Measurements from ENCODE around the gene ACSL3. TPM values are rescaled to one million over a fixed set of nuclear protein-coding genes. Genes with fewer than 3 reads are reported as not detected.

ACSL3 gene
- total RNA-seq, 1 experiment from 2014 or later: 100 TPM

DNA sequence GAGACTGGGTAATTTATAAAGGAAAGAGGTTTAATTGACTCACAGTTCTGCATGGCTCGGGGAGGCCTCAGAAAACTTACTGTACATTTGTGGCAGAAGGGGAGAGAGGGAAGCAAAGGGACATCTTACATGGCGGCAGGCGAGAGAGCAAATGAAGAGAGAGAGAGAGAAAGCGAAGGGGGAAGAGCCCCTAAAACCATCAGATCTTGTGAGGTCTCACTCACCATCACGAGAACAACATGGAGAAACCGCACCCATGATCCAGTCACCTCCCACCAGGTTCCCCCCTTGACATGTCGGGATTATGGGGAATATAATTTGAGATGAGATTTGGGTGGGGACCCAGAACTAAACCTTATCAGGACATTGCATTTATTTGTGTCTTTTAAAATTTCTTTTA lies 75.9 kb downstream of the ACSL3 start:
- no peak overlapping the region for H3K27ac Mint-ChIP-seq
- ChIA-PET CTCF (no interaction called here), POLR2A (no interaction called here)
- H3K9me3 Mint-ChIP-seq: peaks cover 23% of the 10 kb centered on the region
- H3K4me3 Mint-ChIP-seq: no peak overlapping the region
- TF ChIP-seq, protein P1, sequence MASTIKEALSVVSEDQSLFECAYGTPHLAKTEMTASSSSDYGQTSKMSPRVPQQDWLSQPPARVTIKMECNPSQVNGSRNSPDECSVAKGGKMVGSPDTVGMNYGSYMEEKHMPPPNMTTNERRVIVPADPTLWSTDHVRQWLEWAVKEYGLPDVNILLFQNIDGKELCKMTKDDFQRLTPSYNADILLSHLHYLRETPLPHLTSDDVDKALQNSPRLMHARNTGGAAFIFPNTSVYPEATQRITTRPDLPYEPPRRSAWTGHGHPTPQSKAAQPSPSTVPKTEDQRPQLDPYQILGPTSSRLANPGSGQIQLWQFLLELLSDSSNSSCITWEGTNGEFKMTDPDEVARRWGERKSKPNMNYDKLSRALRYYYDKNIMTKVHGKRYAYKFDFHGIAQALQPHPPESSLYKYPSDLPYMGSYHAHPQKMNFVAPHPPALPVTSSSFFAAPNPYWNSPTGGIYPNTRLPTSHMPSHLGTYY (CRISPR knock-in tag; IDR thresholded peaks at IDR 0.05): no peak
- TF ChIP-seq KAT7 (CRISPR knock-in tag; IDR thresholded peaks at IDR 0.05; ENCODE audit: borderline replicate concordance): no peak
- no peak for TF ChIP-seq NFE2L1 (CRISPR knock-in tag; IDR thresholded peaks at IDR 0.05)
- TF ChIP-seq, protein P2, sequence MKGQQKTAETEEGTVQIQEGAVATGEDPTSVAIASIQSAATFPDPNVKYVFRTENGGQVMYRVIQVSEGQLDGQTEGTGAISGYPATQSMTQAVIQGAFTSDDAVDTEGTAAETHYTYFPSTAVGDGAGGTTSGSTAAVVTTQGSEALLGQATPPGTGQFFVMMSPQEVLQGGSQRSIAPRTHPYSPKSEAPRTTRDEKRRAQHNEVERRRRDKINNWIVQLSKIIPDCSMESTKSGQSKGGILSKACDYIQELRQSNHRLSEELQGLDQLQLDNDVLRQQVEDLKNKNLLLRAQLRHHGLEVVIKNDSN (CRISPR knock-in tag; IDR thresholded peaks at IDR 0.05): no peak
- no peak for TF ChIP-seq CBFB (CRISPR knock-in tag; IDR thresholded peaks at IDR 0.05; ENCODE audit: low read depth)
- TF ChIP-seq, protein P3, sequence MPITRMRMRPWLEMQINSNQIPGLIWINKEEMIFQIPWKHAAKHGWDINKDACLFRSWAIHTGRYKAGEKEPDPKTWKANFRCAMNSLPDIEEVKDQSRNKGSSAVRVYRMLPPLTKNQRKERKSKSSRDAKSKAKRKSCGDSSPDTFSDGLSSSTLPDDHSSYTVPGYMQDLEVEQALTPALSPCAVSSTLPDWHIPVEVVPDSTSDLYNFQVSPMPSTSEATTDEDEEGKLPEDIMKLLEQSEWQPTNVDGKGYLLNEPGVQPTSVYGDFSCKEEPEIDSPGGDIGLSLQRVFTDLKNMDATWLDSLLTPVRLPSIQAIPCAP (CRISPR knock-in tag; IDR thresholded peaks at IDR 0.05): no peak
- TF ChIP-seq, protein P4, sequence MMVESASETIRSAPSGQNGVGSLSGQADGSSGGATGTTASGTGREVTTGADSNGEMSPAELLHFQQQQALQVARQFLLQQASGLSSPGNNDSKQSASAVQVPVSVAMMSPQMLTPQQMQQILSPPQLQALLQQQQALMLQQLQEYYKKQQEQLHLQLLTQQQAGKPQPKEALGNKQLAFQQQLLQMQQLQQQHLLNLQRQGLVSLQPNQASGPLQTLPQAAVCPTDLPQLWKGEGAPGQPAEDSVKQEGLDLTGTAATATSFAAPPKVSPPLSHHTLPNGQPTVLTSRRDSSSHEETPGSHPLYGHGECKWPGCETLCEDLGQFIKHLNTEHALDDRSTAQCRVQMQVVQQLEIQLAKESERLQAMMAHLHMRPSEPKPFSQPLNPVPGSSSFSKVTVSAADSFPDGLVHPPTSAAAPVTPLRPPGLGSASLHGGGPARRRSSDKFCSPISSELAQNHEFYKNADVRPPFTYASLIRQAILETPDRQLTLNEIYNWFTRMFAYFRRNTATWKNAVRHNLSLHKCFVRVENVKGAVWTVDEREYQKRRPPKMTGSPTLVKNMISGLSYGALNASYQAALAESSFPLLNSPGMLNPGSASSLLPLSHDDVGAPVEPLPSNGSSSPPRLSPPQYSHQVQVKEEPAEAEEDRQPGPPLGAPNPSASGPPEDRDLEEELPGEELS (CRISPR knock-in tag; IDR thresholded peaks at IDR 0.05): no peak
- no peak for TF ChIP-seq ESRRA (CRISPR knock-in tag; IDR thresholded peaks at IDR 0.05; ENCODE audit: borderline replicate concordance)
- TF ChIP-seq, protein P5, sequence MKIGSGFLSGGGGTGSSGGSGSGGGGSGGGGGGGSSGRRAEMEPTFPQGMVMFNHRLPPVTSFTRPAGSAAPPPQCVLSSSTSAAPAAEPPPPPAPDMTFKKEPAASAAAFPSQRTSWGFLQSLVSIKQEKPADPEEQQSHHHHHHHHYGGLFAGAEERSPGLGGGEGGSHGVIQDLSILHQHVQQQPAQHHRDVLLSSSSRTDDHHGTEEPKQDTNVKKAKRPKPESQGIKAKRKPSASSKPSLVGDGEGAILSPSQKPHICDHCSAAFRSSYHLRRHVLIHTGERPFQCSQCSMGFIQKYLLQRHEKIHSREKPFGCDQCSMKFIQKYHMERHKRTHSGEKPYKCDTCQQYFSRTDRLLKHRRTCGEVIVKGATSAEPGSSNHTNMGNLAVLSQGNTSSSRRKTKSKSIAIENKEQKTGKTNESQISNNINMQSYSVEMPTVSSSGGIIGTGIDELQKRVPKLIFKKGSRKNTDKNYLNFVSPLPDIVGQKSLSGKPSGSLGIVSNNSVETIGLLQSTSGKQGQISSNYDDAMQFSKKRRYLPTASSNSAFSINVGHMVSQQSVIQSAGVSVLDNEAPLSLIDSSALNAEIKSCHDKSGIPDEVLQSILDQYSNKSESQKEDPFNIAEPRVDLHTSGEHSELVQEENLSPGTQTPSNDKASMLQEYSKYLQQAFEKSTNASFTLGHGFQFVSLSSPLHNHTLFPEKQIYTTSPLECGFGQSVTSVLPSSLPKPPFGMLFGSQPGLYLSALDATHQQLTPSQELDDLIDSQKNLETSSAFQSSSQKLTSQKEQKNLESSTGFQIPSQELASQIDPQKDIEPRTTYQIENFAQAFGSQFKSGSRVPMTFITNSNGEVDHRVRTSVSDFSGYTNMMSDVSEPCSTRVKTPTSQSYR (CRISPR knock-in tag; IDR thresholded peaks at IDR 0.05): no peak
- TF ChIP-seq, protein P6, sequence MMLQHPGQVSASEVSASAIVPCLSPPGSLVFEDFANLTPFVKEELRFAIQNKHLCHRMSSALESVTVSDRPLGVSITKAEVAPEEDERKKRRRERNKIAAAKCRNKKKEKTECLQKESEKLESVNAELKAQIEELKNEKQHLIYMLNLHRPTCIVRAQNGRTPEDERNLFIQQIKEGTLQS (CRISPR knock-in tag; conservative IDR thresholded peaks at IDR 0.05): no peak
- TF ChIP-seq, protein P7, sequence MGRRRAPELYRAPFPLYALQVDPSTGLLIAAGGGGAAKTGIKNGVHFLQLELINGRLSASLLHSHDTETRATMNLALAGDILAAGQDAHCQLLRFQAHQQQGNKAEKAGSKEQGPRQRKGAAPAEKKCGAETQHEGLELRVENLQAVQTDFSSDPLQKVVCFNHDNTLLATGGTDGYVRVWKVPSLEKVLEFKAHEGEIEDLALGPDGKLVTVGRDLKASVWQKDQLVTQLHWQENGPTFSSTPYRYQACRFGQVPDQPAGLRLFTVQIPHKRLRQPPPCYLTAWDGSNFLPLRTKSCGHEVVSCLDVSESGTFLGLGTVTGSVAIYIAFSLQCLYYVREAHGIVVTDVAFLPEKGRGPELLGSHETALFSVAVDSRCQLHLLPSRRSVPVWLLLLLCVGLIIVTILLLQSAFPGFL (CRISPR knock-in tag; IDR thresholded peaks at IDR 0.05; ENCODE audit: borderline replicate concordance): no peak
- no peak for TF ChIP-seq ZNF671 (CRISPR knock-in tag; IDR thresholded peaks at IDR 0.05)
- no peak for TF ChIP-seq TEAD4 (CRISPR knock-in tag; IDR thresholded peaks at IDR 0.05)
- TF ChIP-seq JAZF1 (CRISPR knock-in tag; IDR thresholded peaks at IDR 0.05): no peak
- TF ChIP-seq EMX1 (CRISPR knock-in tag; IDR thresholded peaks at IDR 0.05): no peak
- ATAC-seq (no peak), DNase-seq (ENCODE audit: low spot score) (no peak)
- H3K36me3 Mint-ChIP-seq: peaks cover 59% of the 10 kb centered on the region
- no peaks in the 10 kb centered on the region for H3K27me3 Mint-ChIP-seq (ENCODE audit: low read depth)
- H3K4me1 Mint-ChIP-seq: peaks cover 7% of the 10 kb centered on the region; the same call in 1 of the 2 replicates

DNA sequence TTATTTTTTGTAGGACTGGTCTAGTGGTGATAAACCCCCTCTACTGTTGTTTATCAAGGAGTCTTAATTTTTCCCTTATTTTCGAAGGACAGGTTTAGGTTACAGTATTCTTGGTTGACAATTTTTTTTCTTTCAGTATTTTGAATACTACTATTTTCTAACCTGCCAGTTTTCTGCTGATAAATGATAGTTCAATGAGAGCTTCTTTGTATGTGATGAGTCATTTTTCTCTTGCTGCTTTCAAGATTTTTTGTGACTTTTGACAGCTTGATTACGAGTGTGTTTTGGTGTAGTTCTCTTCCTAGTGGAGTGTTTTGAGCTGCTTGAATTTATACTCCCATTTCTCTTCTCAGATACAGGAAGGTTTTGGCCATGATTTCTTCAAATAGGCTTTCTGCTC lies 77.5 kb downstream of the ACSL3 start:
- DNase-seq (ENCODE audit: low spot score): no peak
- no peak overlapping the region for H3K4me3 Mint-ChIP-seq
- TF ChIP-seq, protein P4 (CRISPR knock-in tag; IDR thresholded peaks at IDR 0.05): no peak
- no peak for TF ChIP-seq ZNF138 (CRISPR knock-in tag; conservative IDR thresholded peaks at IDR 0.05)
- ChIA-PET POLR2A (no interaction called here), CTCF (interaction anchor here (1.2 to 2.9 kb wide), 8 partner anchors 10 to 248 kb away, joined by 3 to 20 read pairs (median 12); no protein-coding TSS in a partner anchor)
- peaks cover 23% of the 10 kb centered on the region for H3K9me3 Mint-ChIP-seq
- ATAC-seq: no peak
- H3K27ac Mint-ChIP-seq: no peak overlapping the region
- H3K4me1 Mint-ChIP-seq: peaks cover 7% of the 10 kb centered on the region; the same call in 1 of the 2 replicates
- peaks cover 50% of the 10 kb centered on the region for H3K36me3 Mint-ChIP-seq
- no peaks in the 10 kb centered on the region for H3K27me3 Mint-ChIP-seq (ENCODE audit: low read depth)

All from WTC11 (cell line).